ENCODE measurements around the gene ZSCAN12.
A peak's percentile ranks its signal among the peaks of the same experiment; 100 is the strongest.

ZSCAN12 gene

GRCh38 chr6:28351087-28351486 is 48.5 kb downstream of the ZSCAN12 start:
- peaks cover 51% of the 10 kb centered on the region for H3K4me1 Mint-ChIP-seq
- H3K27ac Mint-ChIP-seq = no peak overlapping the region

DNA sequence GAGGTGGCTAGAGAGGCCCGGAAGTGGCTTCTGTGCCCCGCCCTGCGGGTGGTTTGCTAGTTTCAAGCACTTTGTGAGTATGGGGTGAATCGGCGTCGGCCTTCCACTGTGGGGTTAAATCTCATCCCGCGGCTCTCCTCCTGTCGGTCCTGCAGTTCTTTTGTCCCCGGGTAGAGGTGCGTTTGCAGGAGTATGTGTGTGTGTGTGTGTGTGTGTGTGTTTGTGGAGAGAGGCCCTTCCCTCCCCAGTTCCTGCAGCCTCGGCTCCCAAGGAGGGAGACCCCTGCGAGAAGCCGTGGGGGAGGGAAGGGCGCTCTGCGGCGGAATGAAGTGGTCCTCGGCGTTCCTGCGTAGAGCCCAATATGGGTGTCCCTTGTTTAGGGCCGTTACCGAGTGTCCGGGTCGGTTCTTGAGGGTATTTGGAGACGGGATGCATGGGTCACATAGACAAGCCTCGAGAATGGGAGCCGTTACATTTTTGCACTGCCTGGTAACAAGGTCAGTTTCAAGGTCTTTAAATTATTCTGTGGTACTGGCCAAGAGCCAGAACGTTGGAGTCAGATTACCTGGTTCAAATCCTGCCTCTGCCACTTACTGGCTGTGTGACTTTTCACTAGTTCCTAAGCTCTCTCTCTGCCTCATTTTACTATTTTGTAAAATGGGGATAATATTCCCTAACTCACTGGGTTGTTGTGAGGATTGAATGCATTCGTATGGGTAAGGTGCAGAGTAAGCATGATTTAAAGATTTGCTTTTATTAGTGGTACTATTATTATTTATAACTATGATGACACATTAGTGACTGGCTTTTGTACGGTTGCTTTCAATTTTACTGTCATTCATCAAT is 49.4 kb downstream of the ZSCAN12 start, which contains the start of gene ZKSCAN3:
Gene ZKSCAN3, plus strand, starts transcription at position 56 of the 846 bp plus-strand sequence. CDS start 9,640 bp downstream, outside the sequence.
- Mint-ChIP-seq H3K4me1 (peaks cover 43% of the 10 kb centered on the region), H3K9me3 (no peaks in the 10 kb centered on the region), H3K27ac (peak within 1 kb of the TSS; percentile 93), H3K36me3 (peaks cover 2% of the 10 kb centered on the region), H3K27me3 (peaks cover 2% of the 10 kb centered on the region), H3K4me3 (peak within 1 kb of the TSS; percentile 97)

More at GRCh38 chr6:28351087-28351486, 48.5 kb downstream of the ZSCAN12 start:
- Mint-ChIP-seq H3K27me3 (peaks cover 2% of the 10 kb centered on the region), H3K36me3 (peaks cover 2% of the 10 kb centered on the region), H3K4me3 (peak overlapping the region; percentile 97), H3K9me3 (no peaks in the 10 kb centered on the region)

DNA sequence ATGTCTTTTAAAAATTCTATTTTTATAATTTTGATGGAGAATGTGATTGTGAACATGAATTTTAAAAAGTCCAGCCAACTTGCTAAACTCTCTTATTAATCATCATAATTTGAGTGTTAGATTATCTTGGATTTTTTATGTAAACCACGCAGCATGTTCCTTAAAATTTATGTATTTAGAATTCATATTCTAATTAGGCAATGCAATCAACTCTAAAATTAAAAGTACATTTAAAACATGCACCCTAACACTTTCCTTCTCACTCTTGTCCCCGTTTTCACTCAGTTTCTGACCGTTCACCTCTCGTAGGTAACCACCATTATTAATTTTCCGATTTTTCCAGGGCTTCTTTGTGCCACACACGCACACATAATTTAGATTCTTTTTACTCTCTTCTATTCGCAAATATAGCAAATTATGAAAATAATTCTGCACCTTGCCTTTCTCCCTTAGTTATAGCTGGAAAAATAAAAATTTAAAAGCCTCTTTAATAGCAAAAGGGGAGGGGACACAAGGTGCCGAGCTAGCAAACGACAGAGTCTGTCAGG is 50.1 kb downstream of the ZSCAN12 start:
- Mint-ChIP-seq H3K4me1 (peaks cover 43% of the 10 kb centered on the region), H3K27ac (peak overlapping the region; percentile 93), H3K36me3 (peaks cover 2% of the 10 kb centered on the region), H3K27me3 (peaks cover 4% of the 10 kb centered on the region), H3K4me3 (peak overlapping the region; percentile 97), H3K9me3 (no peaks in the 10 kb centered on the region)

GRCh38 chr6:28347119-28347518 is 52.4 kb downstream of the ZSCAN12 start:
- Mint-ChIP-seq H3K4me3 (no peak overlapping the region), H3K9me3 (no peaks in the 10 kb centered on the region), H3K36me3 (peaks cover 2% of the 10 kb centered on the region), H3K27ac (peak overlapping the region; percentile 25), H3K27me3 (peaks cover 5% of the 10 kb centered on the region), H3K4me1 (peaks cover 28% of the 10 kb centered on the region)

DNA sequence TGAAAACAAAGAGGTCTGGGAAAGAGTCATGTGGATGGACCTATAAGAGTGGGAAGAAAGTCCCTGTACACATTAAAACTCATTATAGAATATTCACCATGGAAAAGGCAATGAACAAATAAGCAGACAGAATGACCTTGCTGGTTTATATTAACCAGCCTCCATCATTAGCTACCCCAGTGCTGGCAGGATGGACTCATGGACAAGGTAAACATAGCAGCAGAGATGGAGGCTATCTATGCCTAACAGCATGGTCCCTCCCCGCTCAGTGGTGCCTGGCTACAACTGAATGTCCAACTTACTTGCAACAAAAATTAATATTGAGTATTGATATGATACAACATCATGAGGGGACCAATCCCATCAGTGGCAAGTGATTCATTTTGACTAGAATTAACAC is 54.3 kb downstream of the ZSCAN12 start:
- Mint-ChIP-seq H3K4me1 (peaks cover 9% of the 10 kb centered on the region), H3K4me3 (no peak overlapping the region), H3K27ac (no peak overlapping the region), H3K36me3 (peaks cover 5% of the 10 kb centered on the region), H3K27me3 (peaks cover 5% of the 10 kb centered on the region), H3K9me3 (peaks cover 6% of the 10 kb centered on the region)

- no peak overlapping the region for H3K4me3 Mint-ChIP-seq
- no peak overlapping the region for H3K27ac Mint-ChIP-seq
- H3K36me3 Mint-ChIP-seq = peaks cover 3% of the 10 kb centered on the region
- H3K27me3 Mint-ChIP-seq = peaks cover 5% of the 10 kb centered on the region
- H3K9me3 Mint-ChIP-seq = peaks cover 6% of the 10 kb centered on the region
- no peaks in the 10 kb centered on the region for H3K4me1 Mint-ChIP-seq
Observed at GRCh38 chr6:28343898-28344677, 55.5 kb downstream of the ZSCAN12 start.

- Mint-ChIP-seq H3K27me3 (peaks cover 3% of the 10 kb centered on the region), H3K36me3 (peaks cover 3% of the 10 kb centered on the region), H3K9me3 (peaks cover 6% of the 10 kb centered on the region), H3K4me1 (no peaks in the 10 kb centered on the region), H3K4me3 (no peak overlapping the region), H3K27ac (no peak overlapping the region)
Observed at GRCh38 chr6:28340310-28341095, 59.0 kb downstream of the ZSCAN12 start.

- no peak overlapping the region for H3K4me3 Mint-ChIP-seq
- no peak overlapping the region for H3K27ac Mint-ChIP-seq
- H3K9me3 Mint-ChIP-seq = peaks cover 6% of the 10 kb centered on the region
- H3K4me1 Mint-ChIP-seq = peaks cover 7% of the 10 kb centered on the region
- no peaks in the 10 kb centered on the region for H3K27me3 Mint-ChIP-seq
- peaks cover 3% of the 10 kb centered on the region for H3K36me3 Mint-ChIP-seq
Observed at GRCh38 chr6:28337121-28337520, 62.4 kb downstream of the ZSCAN12 start.

GRCh38 chr6:28336284-28337120 is 63.0 kb downstream of the ZSCAN12 start:
- H3K4me1 Mint-ChIP-seq = peaks cover 7% of the 10 kb centered on the region
- no peak overlapping the region for H3K27ac Mint-ChIP-seq
- peaks cover 3% of the 10 kb centered on the region for H3K36me3 Mint-ChIP-seq

DNA sequence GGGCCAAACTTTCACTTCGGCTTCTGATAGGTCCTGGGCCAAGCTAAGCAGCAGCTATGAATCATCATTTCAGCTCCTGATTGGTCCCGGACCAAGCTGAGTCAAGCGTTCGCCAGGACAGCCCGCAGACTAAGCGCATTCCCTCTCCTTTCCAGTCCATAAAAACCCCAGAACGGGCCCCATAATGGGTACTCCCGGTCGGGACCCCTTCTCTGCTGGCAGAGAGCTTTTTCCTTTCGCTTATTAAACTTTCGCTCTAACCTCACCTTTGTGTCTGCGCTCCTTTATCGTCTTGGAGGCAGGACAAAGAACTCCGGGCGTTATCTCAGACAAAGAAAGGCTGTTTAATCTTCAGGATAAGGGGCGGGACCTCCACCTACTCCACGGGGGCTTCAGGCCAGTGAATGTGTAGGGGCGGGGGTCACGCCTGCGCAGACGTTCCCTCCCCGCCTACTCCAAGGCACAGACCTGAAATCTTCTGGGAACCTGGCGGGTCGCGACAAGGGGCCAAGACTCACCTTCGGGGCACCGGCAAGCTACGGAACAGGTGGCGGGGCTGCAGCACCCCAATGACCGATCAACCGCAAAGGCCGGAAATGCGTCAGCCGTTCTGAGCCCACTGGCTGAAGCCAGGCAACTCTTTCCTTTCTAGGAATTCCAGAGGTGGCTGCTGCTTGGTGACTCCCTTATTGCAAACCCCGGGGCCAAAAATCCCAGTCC is 63.8 kb downstream of the ZSCAN12 start, which contains the start of gene ZSCAN31:
Gene ZSCAN31, minus strand, starts transcription at position 585 of the 720 bp plus-strand sequence. CDS start 6,465 bp downstream, outside the sequence.
- no peak within 1 kb of the TSS for H3K4me3 Mint-ChIP-seq
- peaks cover 2% of the 10 kb centered on the region for H3K36me3 Mint-ChIP-seq
- H3K9me3 Mint-ChIP-seq = peaks cover 4% of the 10 kb centered on the region
- no peaks in the 10 kb centered on the region for H3K27me3 Mint-ChIP-seq
- no peak within 1 kb of the TSS for H3K27ac Mint-ChIP-seq
- H3K4me1 Mint-ChIP-seq = peaks cover 7% of the 10 kb centered on the region

More at GRCh38 chr6:28336284-28337120, 63.0 kb downstream of the ZSCAN12 start:
- Mint-ChIP-seq H3K27me3 (no peaks in the 10 kb centered on the region), H3K9me3 (peaks cover 6% of the 10 kb centered on the region), H3K4me3 (no peak overlapping the region)

- H3K4me3 Mint-ChIP-seq = no peak overlapping the region
- peaks cover 7% of the 10 kb centered on the region for H3K4me1 Mint-ChIP-seq
- no peaks in the 10 kb centered on the region for H3K9me3 Mint-ChIP-seq
- no peaks in the 10 kb centered on the region for H3K27me3 Mint-ChIP-seq
- no peak overlapping the region for H3K27ac Mint-ChIP-seq
- H3K36me3 Mint-ChIP-seq = no peaks in the 10 kb centered on the region
Observed at GRCh38 chr6:28335040-28335563, 64.4 kb downstream of the ZSCAN12 start.

DNA sequence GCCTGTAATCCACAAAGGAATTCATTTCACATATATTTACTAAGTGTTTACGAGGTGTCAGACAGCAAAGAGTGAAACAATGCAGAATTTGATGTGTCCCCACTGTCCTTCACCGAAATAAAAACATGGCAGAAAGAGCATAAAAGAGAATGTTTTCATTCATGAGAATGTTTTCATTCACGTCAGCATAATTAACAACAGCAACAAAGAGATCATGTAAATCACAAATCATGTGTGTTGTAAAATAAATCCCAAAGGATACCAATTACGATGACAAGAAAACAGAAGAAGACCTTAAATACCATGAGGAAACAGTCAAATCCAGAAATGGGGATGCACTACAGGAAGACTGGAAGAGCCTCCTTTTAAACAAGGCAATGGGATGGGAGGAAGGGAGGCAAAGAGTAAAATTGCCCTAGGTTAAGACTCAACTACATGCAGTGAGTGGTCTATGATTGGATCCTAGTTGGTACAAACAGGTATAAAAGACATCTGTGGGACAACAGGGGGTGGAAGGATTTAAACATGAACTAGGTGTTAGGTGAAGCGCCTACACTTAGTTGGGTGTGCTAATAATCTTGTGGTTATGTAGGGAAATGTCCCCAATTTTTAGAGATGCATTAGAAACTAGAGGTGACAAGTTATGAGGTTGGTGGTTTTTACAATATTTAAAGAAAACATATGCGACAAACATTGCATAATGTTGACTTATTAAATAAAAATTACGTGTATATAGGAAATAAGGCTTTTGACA is 65.1 kb downstream of the ZSCAN12 start:
- H3K4me3 Mint-ChIP-seq = peak overlapping the region; percentile 6
- H3K27me3 Mint-ChIP-seq = no peaks in the 10 kb centered on the region
- no peaks in the 10 kb centered on the region for H3K9me3 Mint-ChIP-seq
- H3K4me1 Mint-ChIP-seq = peaks cover 7% of the 10 kb centered on the region
- no peaks in the 10 kb centered on the region for H3K36me3 Mint-ChIP-seq
- peak overlapping the region; percentile 82 for H3K27ac Mint-ChIP-seq

DNA sequence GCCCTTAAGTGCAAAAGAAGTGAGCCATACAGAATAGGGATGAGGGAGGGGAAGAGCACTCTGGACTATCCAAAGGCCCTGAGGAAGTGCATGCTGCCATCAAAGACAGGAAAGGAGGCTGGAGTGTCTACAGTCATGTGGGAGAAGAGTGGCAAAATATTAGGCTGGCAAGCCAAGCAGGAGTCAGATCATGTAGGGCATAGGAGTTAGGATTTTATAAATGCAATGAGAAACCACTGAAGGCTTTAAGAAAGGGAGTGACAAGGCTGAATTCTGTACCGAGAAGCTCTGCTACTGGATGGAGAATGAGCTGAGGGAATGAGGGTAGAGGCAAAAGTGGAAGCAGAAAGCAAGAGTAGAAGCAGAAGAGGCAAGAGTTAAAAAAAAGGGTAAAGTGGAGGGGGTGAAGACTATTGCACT is 65.9 kb downstream of the ZSCAN12 start:
- peaks cover 7% of the 10 kb centered on the region for H3K4me1 Mint-ChIP-seq
- H3K9me3 Mint-ChIP-seq = no peaks in the 10 kb centered on the region
- H3K27ac Mint-ChIP-seq = peak overlapping the region; percentile 14
- H3K27me3 Mint-ChIP-seq = no peaks in the 10 kb centered on the region
- H3K36me3 Mint-ChIP-seq = peaks cover 5% of the 10 kb centered on the region
- H3K4me3 Mint-ChIP-seq = no peak overlapping the region
